ENCODE results near the gene HNRNPUL2.

- TF ChIP-seq POLR2A (IDR thresholded peaks at IDR 0.05; ENCODE audit: low read depth, low read length) = no peak
- TF ChIP-seq SPI1 (IDR thresholded peaks at IDR 0.05; ENCODE audit: low read depth, low read length) = no peak
- TF ChIP-seq TAF1 (IDR thresholded peaks at IDR 0.05; ENCODE audit: low read depth, low read length) = no peak
Observed at GRCh38 chr11:62706850-62707247, 20.4 kb downstream of the HNRNPUL2 start.
